HEK293 (cell line): ENCODE data around the gene IP6K3.

Experiments used
- CTCF ChIA-PET: fragments of 350-600 bp; formaldehyde crosslinking; extraction: SDS; loops from one replicate; lab custom pipeline; 2021; ENCODE audit warnings: antibody characterized with exemption; lab: Yijun Ruan, JAX
- POLR2A ChIA-PET: fragments of 300-600 bp; formaldehyde crosslinking; extraction: SDS; loops from one replicate; lab custom pipeline; 2020; ENCODE audit warnings: antibody characterized with exemption, inconsistent platforms; lab: Yijun Ruan, JAX
- H3K27ac ChIP-seq: fragments of 200-500 bp; sonication (Bioruptor generic); 2 replicates; pipeline ENCODE4 v1.5.1; 2014; ENCODE audit warnings: low read depth, low read length, control low read depth, inconsistent platforms; ENCODE audit errors: extremely low read depth
- H3K36me3 ChIP-seq, 2 experiments: fragments of 200-500 bp in 1 of 2; sonication (Bioruptor generic) in 1 of 2; 1 replicate in 1 of 2; 2 replicates in 1 of 2; pipeline ENCODE4 v1.5.1; 2014 to 2017; ENCODE audit warnings: inconsistent platforms in 2 of 2, low read length in 2 of 2; ENCODE audit not compliant: control insufficient read depth in 2 of 2, insufficient read depth in 1 of 2
- H3K4me1 ChIP-seq: fragments of 200-500 bp; sonication (Bioruptor generic); 2 replicates; pipeline ENCODE4 v1.5.1; 2014; ENCODE audit warnings: mild to moderate bottlenecking, low read length, inconsistent platforms; ENCODE audit not compliant: control insufficient read depth, insufficient read depth
- H3K4me3 ChIP-seq: 2 replicates; pipeline ENCODE4 v1.5.1; 2011; ENCODE audit warnings: low read depth, mild to moderate bottlenecking, control low read depth, low read length, moderate library complexity
- H3K9me3 ChIP-seq: fragments of 200-500 bp; sonication (Bioruptor generic); 2 replicates; pipeline ENCODE4 v1.5.1; 2014; ENCODE audit warnings: low read depth, low read length, inconsistent platforms; ENCODE audit not compliant: control insufficient read depth, insufficient read depth
- KLF16 ChIP-seq: fragments of 450-650 bp; formaldehyde crosslinking; IDR thresholded peaks from 2 replicates; pipeline ENCODE4 v1.5.1; 2017; ENCODE audit warnings: missing biosample characterization, missing genetic modification characterization
- MYNN ChIP-seq: fragments of 450-650 bp; formaldehyde crosslinking; IDR thresholded peaks from 2 replicates; pipeline ENCODE4 v1.5.1; 2016; ENCODE audit warnings: missing biosample characterization, missing genetic modification characterization, borderline replicate concordance
- PRDM2 ChIP-seq: fragments of 450-650 bp; formaldehyde crosslinking; IDR thresholded peaks from 2 replicates; pipeline ENCODE4 v1.5.1; 2016; ENCODE audit warnings: missing biosample characterization, missing genetic modification characterization, borderline replicate concordance
- REST ChIP-seq: fragments of 450-650 bp; formaldehyde crosslinking; IDR thresholded peaks from 2 replicates; pipeline ENCODE4 v1.5.1; 2016; ENCODE audit warnings: missing biosample characterization, missing genetic modification characterization
- SALL2 ChIP-seq: fragments of 450-650 bp; formaldehyde crosslinking; IDR thresholded peaks from 2 replicates; pipeline ENCODE4 v1.5.0; 2017; ENCODE audit warnings: missing biosample characterization, mild to moderate bottlenecking, missing genetic modification characterization, borderline replicate concordance
- SP2 ChIP-seq: fragments of 450-650 bp; formaldehyde crosslinking; IDR thresholded peaks from 2 replicates; pipeline ENCODE4 v1.5.1; 2016; ENCODE audit warnings: missing biosample characterization, missing genetic modification characterization
- SP3 ChIP-seq: fragments of 450-650 bp; formaldehyde crosslinking; IDR thresholded peaks from 2 replicates; pipeline ENCODE4 v1.5.1; 2016; ENCODE audit warnings: missing biosample characterization, missing genetic modification characterization
- TRIM28 ChIP-seq: IDR thresholded peaks from 2 replicates; pipeline ENCODE4 v1.6.1; 2011; ENCODE audit warnings: low read length, control low read depth, borderline replicate concordance
- ZBTB7A ChIP-seq: fragments of 450-650 bp; formaldehyde crosslinking; IDR thresholded peaks from 2 replicates; pipeline ENCODE4 v1.5.1; 2016; ENCODE audit warnings: low read depth, missing biosample characterization, missing genetic modification characterization
- ZEB2 ChIP-seq: fragments of 450-650 bp; formaldehyde crosslinking; IDR thresholded peaks from 2 replicates; pipeline ENCODE4 v1.5.1; 2016; ENCODE audit warnings: missing biosample characterization, missing genetic modification characterization
- ZNF10 ChIP-seq: fragments of 450-650 bp; formaldehyde crosslinking; IDR thresholded peaks from 2 replicates; pipeline ENCODE4 v1.5.1; 2017; ENCODE audit warnings: missing biosample characterization, missing genetic modification characterization
- ZNF214 ChIP-seq: fragments of 450-650 bp; formaldehyde crosslinking; IDR thresholded peaks from 2 replicates; pipeline ENCODE4 v1.5.1; 2017; ENCODE audit warnings: missing biosample characterization, mild to moderate bottlenecking, missing genetic modification characterization, borderline replicate concordance
- ZNF23 ChIP-seq: fragments of 450-650 bp; formaldehyde crosslinking; IDR thresholded peaks from 2 replicates; pipeline ENCODE4 v1.5.1; 2016; ENCODE audit warnings: missing biosample characterization, missing genetic modification characterization, borderline replicate concordance
- ZNF239 ChIP-seq: fragments of 450-650 bp; formaldehyde crosslinking; IDR thresholded peaks from 2 replicates; pipeline ENCODE4 v1.5.1; 2016; ENCODE audit warnings: missing biosample characterization, missing genetic modification characterization
- ZNF24 ChIP-seq: fragments of 450-650 bp; formaldehyde crosslinking; IDR thresholded peaks from 2 replicates; pipeline ENCODE4 v1.5.1; 2016; ENCODE audit warnings: missing biosample characterization, missing genetic modification characterization
- ZNF514 ChIP-seq: fragments of 450-650 bp; formaldehyde crosslinking; IDR thresholded peaks from 2 replicates; pipeline ENCODE4 v1.5.1; 2016; ENCODE audit warnings: missing biosample characterization, missing genetic modification characterization
- ZNF529 ChIP-seq: fragments of 450-650 bp; formaldehyde crosslinking; IDR thresholded peaks from 2 replicates; pipeline ENCODE4 v1.5.1; 2017; ENCODE audit warnings: missing genetic modification characterization, missing biosample characterization; ENCODE audit not compliant: insufficient replicate concordance
- ZNF555 ChIP-seq: fragments of 450-650 bp; formaldehyde crosslinking; conservative IDR thresholded peaks from 2 replicates; pipeline ENCODE4 v1.5.1; 2017; ENCODE audit warnings: missing biosample characterization, mild to moderate bottlenecking, missing genetic modification characterization, inconsistent platforms
- ZNF670 ChIP-seq: fragments of 450-650 bp; formaldehyde crosslinking; IDR thresholded peaks from 2 replicates; pipeline ENCODE4 v1.5.1; 2016; ENCODE audit warnings: missing biosample characterization, missing genetic modification characterization, low read depth
- ZNF747 ChIP-seq: fragments of 450-650 bp; formaldehyde crosslinking; IDR thresholded peaks from 2 replicates; pipeline ENCODE4 v1.5.1; 2016; ENCODE audit warnings: missing biosample characterization, missing genetic modification characterization
- TF ChIP-seq, protein P1 (sequence below): fragments of 450-650 bp; formaldehyde crosslinking; IDR thresholded peaks from 2 replicates; pipeline ENCODE4 v1.5.1; 2016; ENCODE audit warnings: missing biosample characterization, missing genetic modification characterization
- TF ChIP-seq, protein P2 (sequence below): fragments of 450-650 bp; formaldehyde crosslinking; optimal IDR thresholded peaks from 2 replicates; pipeline ENCODE3; 2016; ENCODE audit warnings: missing biosample characterization, mild to moderate bottlenecking, missing genetic modification characterization

Gene IP6K3

DNA sequence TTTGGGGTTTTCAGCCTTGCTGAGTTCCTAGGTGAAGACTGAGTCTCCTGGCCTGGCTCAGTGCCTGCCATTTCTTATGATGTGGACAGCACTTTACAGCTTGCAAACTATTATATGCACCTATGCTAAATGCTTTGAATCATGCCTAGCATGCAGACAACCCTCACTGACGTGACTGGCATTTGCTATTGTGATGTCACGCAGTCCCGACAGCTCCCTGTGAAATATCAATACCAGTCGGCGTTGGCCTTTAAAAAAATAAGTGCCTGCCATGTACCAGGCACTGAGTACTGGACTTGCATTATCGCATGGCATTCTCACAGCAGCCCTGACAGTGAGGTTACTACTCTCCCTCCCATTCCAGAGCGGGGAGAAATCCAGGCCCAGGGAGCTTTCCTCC, 70.7 kb downstream of the IP6K3 start:
- Histone ChIP-seq H3K4me1 (no peaks in the 10 kb centered on the region), H3K36me3 (peaks cover 6 to 42% of the 10 kb centered on the region in 2 experiments; a peak in 2 of 3 replicates), H3K9me3 (no peaks in the 10 kb centered on the region), H3K4me3 (no peak overlapping the region)
- POLR2A ChIA-PET, result no interaction called here
- TF ChIP-seq SALL2 (tag by site-specific recombination) (no peak), SP3 (no peak), REST (tag by site-specific recombination) (no peak), ZNF23 (tag by site-specific recombination) (no peak)
- TF ChIP-seq, all 188 proteins: peak for 0
- no peak overlapping the region for H3K27ac ChIP-seq
- CTCF ChIA-PET, result interaction anchor here (0.7 to 1.1 kb wide), 5 partner anchors 25 to 86 kb away, joined by 3 to 5 read pairs (median 3); no protein-coding TSS in a partner anchor

- H3K36me3 ChIP-seq, result peaks cover 10 to 50% of the 10 kb centered on the region in 2 experiments; a peak in 2 of 3 replicates
- no peak overlapping the region for H3K4me3 ChIP-seq
- ChIA-PET POLR2A (interaction anchor here (0.6 kb wide), 1 partner anchor 21 kb away, joined by 3 read pairs; no protein-coding TSS in a partner anchor), CTCF (interaction anchor here (0.7 to 2.3 kb wide), 3 partner anchors 22 to 42 kb away, joined by 3 to 10 read pairs (median 4); no protein-coding TSS in a partner anchor)
- no peaks in the 10 kb centered on the region for H3K9me3 ChIP-seq
- H3K27ac ChIP-seq, result no peak overlapping the region
- no peaks in the 10 kb centered on the region for H3K4me1 ChIP-seq
- TF ChIP-seq MYNN (no peak), TRIM28 (no peak), ZNF670 (tag by site-specific recombination) (no peak), ZNF555 (tag by site-specific recombination) (no peak), ZNF239 (tag by site-specific recombination) (no peak), PRDM2 (tag by site-specific recombination) (no peak), KLF16 (no peak), ZNF24 (tag by site-specific recombination) (no peak), ZNF529 (tag by site-specific recombination) (no peak), ZNF747 (no peak), ZNF214 (no peak), ZEB2 (tag by site-specific recombination) (no peak), ZBTB7A (no peak), SP2 (no peak), ZNF10 (no peak), ZNF514 (tag by site-specific recombination) (no peak)
- TF ChIP-seq, protein P1, sequence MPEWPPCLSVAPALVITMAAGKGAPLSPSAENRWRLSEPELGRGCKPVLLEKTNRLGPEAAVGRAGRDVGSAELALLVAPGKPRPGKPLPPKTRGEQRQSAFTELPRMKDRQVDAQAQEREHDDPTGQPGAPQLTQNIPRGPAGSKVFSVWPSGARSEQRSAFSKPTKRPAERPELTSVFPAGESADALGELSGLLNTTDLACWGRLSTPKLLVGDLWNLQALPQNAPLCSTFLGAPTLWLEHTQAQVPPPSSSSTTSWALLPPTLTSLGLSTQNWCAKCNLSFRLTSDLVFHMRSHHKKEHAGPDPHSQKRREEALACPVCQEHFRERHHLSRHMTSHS (tag by site-specific recombination), result no peak
- TF ChIP-seq, protein P2, sequence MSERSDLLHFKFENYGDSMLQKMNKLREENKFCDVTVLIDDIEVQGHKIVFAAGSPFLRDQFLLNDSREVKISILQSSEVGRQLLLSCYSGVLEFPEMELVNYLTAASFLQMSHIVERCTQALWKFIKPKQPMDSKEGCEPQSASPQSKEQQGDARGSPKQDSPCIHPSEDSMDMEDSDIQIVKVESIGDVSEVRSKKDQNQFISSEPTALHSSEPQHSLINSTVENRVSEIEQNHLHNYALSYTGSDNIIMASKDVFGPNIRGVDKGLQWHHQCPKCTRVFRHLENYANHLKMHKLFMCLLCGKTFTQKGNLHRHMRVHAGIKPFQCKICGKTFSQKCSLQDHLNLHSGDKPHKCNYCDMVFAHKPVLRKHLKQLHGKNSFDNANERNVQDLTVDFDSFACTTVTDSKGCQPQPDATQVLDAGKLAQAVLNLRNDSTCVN (tag by site-specific recombination), result no peak
Observed at GRCh38 chr6:33673851-33674250, 72.9 kb downstream of the IP6K3 start.
